Bronchial epithelial cell (primary cell): ENCODE results near the gene IRX4. TPM values are rescaled to one million over a fixed set of nuclear protein-coding genes. Genes with fewer than 3 reads are reported as not detected.

Experiments used
- DNase-seq: peaks from one replicate; pipeline ENCODE4 v3.0.0-alpha.2; 2010; ENCODE audit warnings: low read depth
- FAIRE-seq: peaks from 2 replicates; lab custom pipeline; 2011; peaks lifted over from hg19 to GRCh38; lab: Jason Lieb, UNC
- H3K27me3 ChIP-seq: 2 replicates; pipeline ENCODE4 v1.5.1; 2011; ENCODE audit warnings: low read length; ENCODE audit not compliant: control insufficient read depth, insufficient read depth
- H3K36me3 ChIP-seq: 2 replicates; pipeline ENCODE4 v1.5.1; 2011; ENCODE audit warnings: low read length; ENCODE audit not compliant: control insufficient read depth, insufficient read depth
- H3K4me3 ChIP-seq: 2 replicates; pipeline ENCODE4 v1.5.1; 2011; ENCODE audit warnings: mild to moderate bottlenecking, low read depth, low read length, control low read depth
- total RNA-seq: library from RNA; depleted of rRNA; stranded (reverse); fragments of >200 nt; gene quantifications from 2 replicates; pipeline ENCODE4 v1.2.1, GENCODE V29; 2014
- TF ChIP-seq, protein P1 (sequence below): IDR thresholded peaks from 2 replicates; pipeline ENCODE4 v1.5.1; 2011; ENCODE audit warnings: mild to moderate bottlenecking, moderate library complexity, low read length, control low read depth, inconsistent platforms; ENCODE audit not compliant: insufficient read depth, severe bottlenecking

Gene IRX4
- total RNA-seq, 1 donor from 2014 or later, result 1.1 TPM

- DNase-seq, result no peak
- no peak for FAIRE-seq
- TF ChIP-seq, protein P1, sequence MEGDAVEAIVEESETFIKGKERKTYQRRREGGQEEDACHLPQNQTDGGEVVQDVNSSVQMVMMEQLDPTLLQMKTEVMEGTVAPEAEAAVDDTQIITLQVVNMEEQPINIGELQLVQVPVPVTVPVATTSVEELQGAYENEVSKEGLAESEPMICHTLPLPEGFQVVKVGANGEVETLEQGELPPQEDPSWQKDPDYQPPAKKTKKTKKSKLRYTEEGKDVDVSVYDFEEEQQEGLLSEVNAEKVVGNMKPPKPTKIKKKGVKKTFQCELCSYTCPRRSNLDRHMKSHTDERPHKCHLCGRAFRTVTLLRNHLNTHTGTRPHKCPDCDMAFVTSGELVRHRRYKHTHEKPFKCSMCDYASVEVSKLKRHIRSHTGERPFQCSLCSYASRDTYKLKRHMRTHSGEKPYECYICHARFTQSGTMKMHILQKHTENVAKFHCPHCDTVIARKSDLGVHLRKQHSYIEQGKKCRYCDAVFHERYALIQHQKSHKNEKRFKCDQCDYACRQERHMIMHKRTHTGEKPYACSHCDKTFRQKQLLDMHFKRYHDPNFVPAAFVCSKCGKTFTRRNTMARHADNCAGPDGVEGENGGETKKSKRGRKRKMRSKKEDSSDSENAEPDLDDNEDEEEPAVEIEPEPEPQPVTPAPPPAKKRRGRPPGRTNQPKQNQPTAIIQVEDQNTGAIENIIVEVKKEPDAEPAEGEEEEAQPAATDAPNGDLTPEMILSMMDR, result no peak
- Histone ChIP-seq H3K36me3 (no peaks in the 10 kb centered on the region), H3K4me3 (no peak overlapping the region), H3K27me3 (no peaks in the 10 kb centered on the region)
These were observed 24.9 kb upstream of the IRX4 start for GRCh38 chr5:1907616-1908015.

DNA sequence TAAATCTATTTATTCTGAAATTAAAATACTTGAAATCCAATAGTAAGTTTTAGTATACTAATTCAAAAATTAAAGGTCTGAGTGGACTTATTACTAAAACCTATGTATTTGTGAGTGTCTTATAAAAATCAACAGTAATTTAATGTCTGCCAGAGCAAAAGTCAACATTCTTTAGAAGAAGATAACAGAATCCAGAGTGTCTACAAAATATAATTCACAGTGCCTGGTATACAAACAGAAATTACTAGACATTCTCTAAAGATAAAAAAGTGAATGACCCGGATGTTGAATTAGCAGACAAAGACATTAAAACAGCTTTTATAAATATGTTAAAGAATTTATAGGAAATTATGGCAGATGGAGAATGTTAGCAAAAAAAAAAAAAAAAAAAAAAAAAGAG lies 22.4 kb upstream of the IRX4 start:
- FAIRE-seq (no peak), DNase-seq (no peak)
- Histone ChIP-seq H3K27me3 (no peaks in the 10 kb centered on the region), H3K4me3 (no peak overlapping the region), H3K36me3 (no peaks in the 10 kb centered on the region)
- TF ChIP-seq, protein P1, result no peak

DNA sequence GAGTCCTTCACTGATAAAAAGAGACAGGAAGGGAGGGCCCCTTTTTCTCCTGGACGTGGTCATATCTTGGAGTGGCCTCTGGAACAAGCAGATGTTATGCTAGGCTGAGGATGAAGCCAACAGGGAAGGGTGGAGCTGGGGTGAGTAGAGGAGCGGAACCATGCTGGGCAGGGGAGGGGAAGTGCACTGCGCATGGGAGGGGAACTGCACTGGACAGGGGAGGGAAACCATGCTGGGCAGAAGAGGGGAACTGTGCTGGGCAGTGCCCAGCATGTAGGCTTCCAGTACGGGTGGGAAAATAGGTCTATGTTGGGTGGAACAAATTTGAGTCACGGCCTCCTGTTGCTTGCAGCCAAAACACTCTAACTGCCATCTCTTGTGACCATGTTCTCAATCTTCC lies 19.3 kb upstream of the IRX4 start:
- FAIRE-seq (no peak), DNase-seq (no peak)
- Histone ChIP-seq H3K27me3 (no peaks in the 10 kb centered on the region), H3K4me3 (no peak overlapping the region), H3K36me3 (no peaks in the 10 kb centered on the region)
- TF ChIP-seq, protein P1, result no peak

DNA sequence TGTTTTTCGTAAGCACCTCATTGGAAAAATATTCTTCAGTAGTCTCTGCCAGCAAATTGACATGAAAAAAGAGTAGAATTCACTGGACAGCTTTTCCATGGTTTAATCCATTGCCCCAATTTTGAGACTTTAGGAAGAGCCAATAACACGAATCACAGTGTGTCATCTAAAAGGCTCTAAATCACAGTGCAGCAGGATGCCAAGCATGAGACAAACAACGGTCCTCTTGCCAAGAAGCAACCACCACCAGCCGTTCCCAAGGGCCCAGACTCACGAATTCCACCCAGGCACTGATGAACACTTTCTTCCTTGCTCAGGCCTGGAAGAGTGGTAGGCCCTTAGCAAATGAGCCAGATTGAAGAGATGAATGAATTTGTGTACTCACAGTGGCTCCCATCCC lies 18.3 kb upstream of the IRX4 start:
- TF ChIP-seq, protein P1, result no peak
- DNase-seq, result no peak
- Histone ChIP-seq H3K27me3 (no peaks in the 10 kb centered on the region), H3K4me3 (no peak overlapping the region), H3K36me3 (no peaks in the 10 kb centered on the region)
- no peak for FAIRE-seq

DNA sequence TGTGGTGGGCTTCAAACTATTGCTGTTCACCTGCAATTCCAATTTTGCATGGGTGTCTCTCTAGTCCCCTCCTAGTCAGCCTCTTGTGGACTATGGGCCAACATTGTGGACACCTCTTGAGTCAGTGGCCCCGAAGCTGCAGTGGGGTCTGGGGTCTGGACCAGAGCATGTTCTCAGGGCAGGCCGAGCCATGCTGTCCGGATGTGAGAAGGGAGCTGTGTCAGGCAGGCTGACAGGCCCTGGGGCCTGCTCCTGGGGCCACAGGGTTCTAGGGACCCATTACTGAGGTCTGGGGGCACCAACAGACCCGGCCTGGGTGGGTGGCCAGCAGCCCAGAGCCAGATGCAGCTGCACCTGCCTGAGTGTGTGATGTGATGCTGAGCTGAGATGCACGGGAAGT lies 16.5 kb upstream of the IRX4 start:
- TF ChIP-seq, protein P1, result no peak
- H3K36me3 ChIP-seq, result no peaks in the 10 kb centered on the region
- FAIRE-seq, result no peak
- H3K27me3 ChIP-seq, result no peaks in the 10 kb centered on the region
- H3K4me3 ChIP-seq, result no peak overlapping the region
- DNase-seq, result no peak

- FAIRE-seq (no peak), DNase-seq (no peak)
- Histone ChIP-seq H3K27me3 (peaks cover 1% of the 10 kb centered on the region), H3K36me3 (no peaks in the 10 kb centered on the region), H3K4me3 (no peak overlapping the region)
- TF ChIP-seq, protein P1, result no peak
These were observed 15.2 kb upstream of the IRX4 start for GRCh38 chr5:1897816-1898450.
